Right cardiac atrium (tissue), 5 donors: ENCODE results near the gene LHFPL2. TPM values are rescaled to one million over a fixed set of nuclear protein-coding genes. Genes with fewer than 3 reads are reported as not detected.
A peak's percentile ranks its signal among the peaks of the same experiment; 100 is the strongest.

Source experiments
- ATAC-seq, 2 donors: fragments of 200-7000 bp; cut with Tn5 transposase; one replicate each; pipeline versions ENCODE4 v1.8.0 to v1.9.1; 2020; ENCODE audit warnings: moderate library complexity in 2 of 2, mild to moderate bottlenecking in 1 of 2
- DNase-seq, 3 donors: peaks; one replicate each; pipeline ENCODE4 v3.0.0-alpha.2; 2020
- H3K27ac ChIP-seq: one replicate; pipeline ENCODE4 v1.5.1; 2013; ENCODE audit warnings: mild to moderate bottlenecking, low read length, control low read depth, moderate library complexity
- H3K27me3 ChIP-seq: one replicate; pipeline ENCODE4 v1.6.1; 2013; ENCODE audit not compliant: control insufficient read depth, insufficient read depth
- H3K4me1 ChIP-seq: one replicate; pipeline ENCODE4 v1.6.1; 2013; ENCODE audit warnings: low read length; ENCODE audit not compliant: control insufficient read depth, insufficient read depth
- H3K4me3 ChIP-seq: one replicate; pipeline ENCODE4 v1.5.1; 2013; ENCODE audit warnings: low read length, control low read depth
- H3K9me3 ChIP-seq: one replicate; pipeline ENCODE4 v1.6.1; 2013; ENCODE audit warnings: low read length; ENCODE audit not compliant: control insufficient read depth
- WGBS: extraction: QIAGEN DNeasy Blood & Tissue Kit; methylation state at CpG from one replicate; pipeline ENCODE4 v1.1.7; 2013; 5-methylcytosine and 5-hydroxymethylcytosine counted together
- intact Hi-C, 4 donors: fragments of 100-400 bp; cut with DNase I; formaldehyde crosslinking; loops; one replicate each; pipeline versions ENCODE4 v1.11.0 to v1.14.0; 2022 to 2023
- polyA plus RNA-seq: library from polyadenylated mRNA; stranded (reverse); fragments of 200-250 nt; gene quantifications from one replicate; pipeline ENCODE4 v1.2.3, GENCODE V29; 2013
- total RNA-seq, 4 donors: library from RNA; stranded (reverse); fragmentation: NEBNext Ultra II Directional; extraction: Animal tissue kit (Norgen Biotek cat#: 25700); gene quantifications; one replicate each; pipeline ENCODE4 v1.2.1, GENCODE V29; 2021
- donor health status: healthy with polysubstance abuse.
- donor health status: DM: no; HTN: yes; CAD: no.
- donor health status: DM: no; HTN: no; CAD: no.
- donor health status: DM: no; HTN: yes; CAD: no; lungs with severe emphysema.
- donor health status: DM: yes; HTN: yes; CAD: no.

LHFPL2 gene
- total and polyA plus RNA-seq, 5 donors = 5.6 to 21.4 (median 10.9) TPM

GRCh38 chr5:78568676-78569075 is 79.9 kb downstream of the LHFPL2 start:
- H3K27me3 ChIP-seq = no peaks in the 10 kb centered on the region
- no peak overlapping the region for H3K4me3 ChIP-seq
- intact Hi-C loops = no loop called here
- ATAC-seq (no peak), DNase-seq (no peak)
- H3K4me1 ChIP-seq = peaks cover 12% of the 10 kb centered on the region
- H3K27ac ChIP-seq = no peak overlapping the region
- WGBS = 89% methylated on average over 3 of the region's 3 CpGs
- H3K9me3 ChIP-seq = no peaks in the 10 kb centered on the region

- Histone ChIP-seq H3K27ac (no peak overlapping the region), H3K4me1 (peaks cover 10% of the 10 kb centered on the region), H3K4me3 (no peak overlapping the region), H3K9me3 (no peaks in the 10 kb centered on the region), H3K27me3 (no peaks in the 10 kb centered on the region)
- ATAC-seq = peak in 1 of 2 donors; percentile 34
- 46% methylated on average over 5 of the region's 5 CpGs for WGBS
- peak in 1 of 3 donors; percentile 45 for DNase-seq
- intact Hi-C loops = no loop called here
Observed at GRCh38 chr5:78568212-78568611, 80.4 kb downstream of the LHFPL2 start.

GRCh38 chr5:78567617-78568016 is 81.0 kb downstream of the LHFPL2 start:
- intact Hi-C loops = no loop called here
- WGBS = 46% methylated on average over 3 of the region's 3 CpGs
- H3K27ac ChIP-seq = no peak overlapping the region

GRCh38 chr5:78566747-78567425 is 81.7 kb downstream of the LHFPL2 start:
- intact Hi-C loops = no loop called here
- no peak overlapping the region for H3K27ac ChIP-seq
- no peaks in the 10 kb centered on the region for H3K9me3 ChIP-seq
- WGBS = 75% methylated on average over 7 of the region's 7 CpGs
- DNase-seq = no peak
- ATAC-seq = peak in 1 of 2 donors; percentile 34
- no peaks in the 10 kb centered on the region for H3K27me3 ChIP-seq
- H3K4me1 ChIP-seq = peaks cover 8% of the 10 kb centered on the region
- no peak overlapping the region for H3K4me3 ChIP-seq

More at GRCh38 chr5:78567617-78568016, 81.0 kb downstream of the LHFPL2 start:
- Histone ChIP-seq H3K27me3 (no peaks in the 10 kb centered on the region), H3K4me1 (peaks cover 8% of the 10 kb centered on the region), H3K4me3 (no peak overlapping the region), H3K9me3 (no peaks in the 10 kb centered on the region)
- ATAC-seq (no peak), DNase-seq (no peak)

- ATAC-seq = no peak
- no peak overlapping the region for H3K27ac ChIP-seq
- WGBS = 97% methylated on average over 1 of the region's 1 CpG
- H3K4me3 ChIP-seq = no peak overlapping the region
- H3K4me1 ChIP-seq = peaks cover 8% of the 10 kb centered on the region
- no peak for DNase-seq
- H3K27me3 ChIP-seq = no peaks in the 10 kb centered on the region
- H3K9me3 ChIP-seq = no peaks in the 10 kb centered on the region
- intact Hi-C loops = no loop called here
Observed at GRCh38 chr5:78565395-78565794, 83.2 kb downstream of the LHFPL2 start.

GRCh38 chr5:78563621-78564020 is 85.0 kb downstream of the LHFPL2 start:
- Histone ChIP-seq H3K9me3 (no peaks in the 10 kb centered on the region), H3K4me1 (peaks cover 1% of the 10 kb centered on the region), H3K27me3 (no peaks in the 10 kb centered on the region), H3K4me3 (no peak overlapping the region), H3K27ac (no peak overlapping the region)
- intact Hi-C loops = no loop called here
- ATAC-seq (no peak), DNase-seq (no peak)
- WGBS = 67% methylated on average over 2 of the region's 2 CpGs

GRCh38 chr5:78562714-78563330 is 85.8 kb downstream of the LHFPL2 start:
- intact Hi-C loops = no loop called here
- WGBS = 86% methylated on average over 3 of the region's 3 CpGs
- no peaks in the 10 kb centered on the region for H3K4me1 ChIP-seq
- DNase-seq = no peak
- no peak overlapping the region for H3K4me3 ChIP-seq
- ATAC-seq = no peak
- H3K27ac ChIP-seq = no peak overlapping the region
- no peaks in the 10 kb centered on the region for H3K9me3 ChIP-seq
- no peaks in the 10 kb centered on the region for H3K27me3 ChIP-seq

GRCh38 chr5:78562001-78562400 is 86.6 kb downstream of the LHFPL2 start:
- intact Hi-C loops = no loop called here
- WGBS = 98% methylated on average over 3 of the region's 3 CpGs
- Histone ChIP-seq H3K9me3 (no peaks in the 10 kb centered on the region), H3K4me3 (no peak overlapping the region), H3K27ac (no peak overlapping the region), H3K27me3 (no peaks in the 10 kb centered on the region), H3K4me1 (no peaks in the 10 kb centered on the region)
- no peak for DNase-seq
- no peak for ATAC-seq

GRCh38 chr5:78561261-78561660 is 87.3 kb downstream of the LHFPL2 start:
- H3K27me3 ChIP-seq = no peaks in the 10 kb centered on the region
- no peaks in the 10 kb centered on the region for H3K9me3 ChIP-seq
- no peak for DNase-seq
- WGBS = 96% methylated on average over 12 of the region's 12 CpGs
- no peak overlapping the region for H3K27ac ChIP-seq
- intact Hi-C loops = no loop called here
- no peak overlapping the region for H3K4me3 ChIP-seq
- ATAC-seq = no peak
- no peaks in the 10 kb centered on the region for H3K4me1 ChIP-seq

GRCh38 chr5:78560000-78560855 is 88.3 kb downstream of the LHFPL2 start:
- intact Hi-C loops = no loop called here
- Histone ChIP-seq H3K4me1 (no peaks in the 10 kb centered on the region), H3K27ac (no peak overlapping the region), H3K27me3 (no peaks in the 10 kb centered on the region), H3K9me3 (no peaks in the 10 kb centered on the region), H3K4me3 (no peak overlapping the region)
- DNase-seq (no peak), ATAC-seq (no peak)
- 96% methylated on average over 6 of the region's 6 CpGs for WGBS

- no peaks in the 10 kb centered on the region for H3K9me3 ChIP-seq
- no peak overlapping the region for H3K4me3 ChIP-seq
- no peaks in the 10 kb centered on the region for H3K27me3 ChIP-seq
- H3K27ac ChIP-seq = no peak overlapping the region
- ATAC-seq (no peak), DNase-seq (no peak)
- intact Hi-C loops = no loop called here
- no peaks in the 10 kb centered on the region for H3K4me1 ChIP-seq
- 68% methylated on average over 5 of the region's 5 CpGs for WGBS
Observed at GRCh38 chr5:78557601-78558000, 91.0 kb downstream of the LHFPL2 start.
